Measurements from ENCODE around the gene ENC1.

The ENC1 gene

GRCh38 chr5:74631081-74631953 is 9.2 kb downstream of the ENC1 start:
- no peak for DNase-seq (ENCODE audit: low read depth in 2 of 2)

GRCh38 chr5:74630453-74631066 is 10.0 kb downstream of the ENC1 start:
- no peak for DNase-seq (ENCODE audit: low read depth in 2 of 2)

GRCh38 chr5:74629326-74629725 is 11.2 kb downstream of the ENC1 start:
- no peak for DNase-seq (ENCODE audit: low read depth in 2 of 2)

- no peak for DNase-seq (ENCODE audit: low read depth in 2 of 2)
Measured at GRCh38 chr5:74628359-74628758, 12.2 kb downstream of the ENC1 start.

GRCh38 chr5:74627646-74628279 is 12.8 kb downstream of the ENC1 start:
- no peak for DNase-seq (ENCODE audit: low read depth in 2 of 2)

- no peak for DNase-seq (ENCODE audit: low read depth in 2 of 2)
Measured at GRCh38 chr5:74626386-74627222, 13.9 kb downstream of the ENC1 start.

- no peak for DNase-seq (ENCODE audit: low read depth in 2 of 2)
Measured at GRCh38 chr5:74625742-74626241, 14.7 kb downstream of the ENC1 start.

GRCh38 chr5:74624931-74625505 is 15.5 kb downstream of the ENC1 start:
- no peak for DNase-seq (ENCODE audit: low read depth in 2 of 2)

- DNase-seq (ENCODE audit: low read depth in 2 of 2), result no peak
Measured at GRCh38 chr5:74624501-74624900, 16.0 kb downstream of the ENC1 start.

GRCh38 chr5:74623748-74624408 is 16.6 kb downstream of the ENC1 start:
- no peak for DNase-seq (ENCODE audit: low read depth in 2 of 2)

GRCh38 chr5:74623006-74623611 is 17.4 kb downstream of the ENC1 start:
- no peak for DNase-seq (ENCODE audit: low read depth in 2 of 2)

- DNase-seq (ENCODE audit: low read depth in 2 of 2), result no peak
Measured at GRCh38 chr5:74622122-74622521, 18.4 kb downstream of the ENC1 start.

- no peak for DNase-seq (ENCODE audit: low read depth in 2 of 2)
Measured at GRCh38 chr5:74621492-74621891, 19.0 kb downstream of the ENC1 start.

- DNase-seq (ENCODE audit: low read depth in 2 of 2), result no peak
Measured at GRCh38 chr5:74619308-74619707, 21.2 kb downstream of the ENC1 start.

GRCh38 chr5:74618106-74618505 is 22.4 kb downstream of the ENC1 start:
- DNase-seq (ENCODE audit: low read depth in 2 of 2), result no peak

GRCh38 chr5:74617202-74617601 is 23.3 kb downstream of the ENC1 start:
- no peak for DNase-seq (ENCODE audit: low read depth in 2 of 2)

- DNase-seq (ENCODE audit: low read depth in 2 of 2), result no peak
Measured at GRCh38 chr5:74616236-74617146, 24.0 kb downstream of the ENC1 start.

GRCh38 chr5:74613283-74613682 is 27.2 kb downstream of the ENC1 start:
- DNase-seq (ENCODE audit: low read depth in 2 of 2), result no peak

GRCh38 chr5:74612045-74612444 is 28.5 kb downstream of the ENC1 start:
- DNase-seq (ENCODE audit: low read depth in 2 of 2), result no peak

All from stimulated activated CD4-positive, alpha-beta T cell treated with anti-CD3 and anti-CD28 coated beads, Interleukin-1b, Interleukin-23, amount 100 ng/mL, for 4 hours (primary cell).